OCI-LY3 (cell line): Measurements from ENCODE around the gene PKP3.

Source experiments
- CTCF ChIP-seq: fragments of 200-600, 300-600 bp; sonication (generic); IDR thresholded peaks from 2 replicates; pipeline ENCODE4 v1.5.1; 2014; ENCODE audit warnings: antibody characterized with exemption, low read length, low read depth
- EZH2phosphoT487 ChIP-seq: fragments of 200-600 bp; shearing (Covaris generic); IDR thresholded peaks from 2 replicates; pipeline ENCODE4 v1.6.1; 2018; ENCODE audit warnings: antibody characterized with exemption, mixed run types, low read depth

- TF ChIP-seq CTCF, result no peak
- TF ChIP-seq EZH2phosphoT487, result no peak
Measured at GRCh38 chr11:441043-441417, 47.0 kb downstream of the PKP3 start.
